Astrocyte of the spinal cord (primary cell): ENCODE results near the gene ABR.

Experiments
- DNase-seq: peaks from one replicate; pipeline ENCODE4 v3.0.0; 2011; ENCODE audit warnings: low read depth, low spot score
- H3K4me3 ChIP-seq: 2 replicates; pipeline ENCODE4 v1.5.1; 2011; ENCODE audit warnings: low read depth, mild to moderate bottlenecking, low read length, moderate library complexity
- in situ Hi-C: cut with HindIII; loops from 2 replicates; pipeline ENCODE4 v1.10.0; 2017; ENCODE audit warnings: low sequenced_read_pairs
- TF ChIP-seq, protein P1 (sequence below): IDR thresholded peaks from 2 replicates; pipeline ENCODE4 v1.5.1; 2012; ENCODE audit warnings: low read depth, mild to moderate bottlenecking, low read length, inconsistent platforms

ABR gene

DNA sequence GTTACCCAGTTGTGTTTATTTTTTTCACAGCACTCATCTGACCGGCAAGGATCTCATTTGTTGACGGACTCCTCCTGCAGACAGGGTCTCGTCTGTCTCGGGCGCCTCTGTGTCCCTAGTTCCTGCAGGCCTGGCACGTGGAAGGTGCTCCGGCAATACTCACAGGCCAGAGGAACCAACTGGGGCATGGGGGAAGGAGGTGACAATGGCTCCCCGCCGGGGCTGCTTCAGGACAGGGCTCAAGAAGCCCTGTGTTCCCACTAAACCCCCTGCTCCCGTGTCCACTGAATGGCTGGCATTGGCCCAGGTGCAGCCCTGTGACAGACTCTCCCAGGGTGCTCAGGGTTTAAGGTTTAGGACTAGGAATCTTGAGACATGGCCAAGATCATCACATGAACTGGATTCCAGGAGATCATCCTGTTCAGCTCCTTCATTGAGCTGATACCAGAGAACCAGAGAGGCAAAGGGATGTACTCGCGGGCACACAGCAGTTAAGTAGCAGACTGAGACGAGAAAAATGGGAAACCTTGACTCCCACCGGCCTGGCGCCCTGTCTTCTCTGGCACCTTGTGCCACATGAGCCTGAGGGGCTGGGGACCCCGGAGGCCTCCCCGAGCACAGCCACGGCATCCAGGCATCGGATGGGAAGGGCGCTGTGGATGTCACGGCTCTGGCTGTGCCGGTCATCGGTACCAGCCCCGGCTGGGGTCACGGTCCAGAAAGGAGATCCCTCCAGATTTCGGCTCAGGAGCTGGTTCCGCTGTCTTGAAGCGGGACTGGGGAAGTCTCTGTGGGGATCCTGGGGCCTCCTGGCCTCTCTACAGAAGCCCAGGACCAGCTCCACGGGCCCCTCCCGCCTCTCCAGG lies 153.8 kb downstream of the ABR start:
- no peak for DNase-seq
- in situ Hi-C loops, result no loop called here
- H3K4me3 ChIP-seq, result no peak overlapping the region
- TF ChIP-seq, protein P1, sequence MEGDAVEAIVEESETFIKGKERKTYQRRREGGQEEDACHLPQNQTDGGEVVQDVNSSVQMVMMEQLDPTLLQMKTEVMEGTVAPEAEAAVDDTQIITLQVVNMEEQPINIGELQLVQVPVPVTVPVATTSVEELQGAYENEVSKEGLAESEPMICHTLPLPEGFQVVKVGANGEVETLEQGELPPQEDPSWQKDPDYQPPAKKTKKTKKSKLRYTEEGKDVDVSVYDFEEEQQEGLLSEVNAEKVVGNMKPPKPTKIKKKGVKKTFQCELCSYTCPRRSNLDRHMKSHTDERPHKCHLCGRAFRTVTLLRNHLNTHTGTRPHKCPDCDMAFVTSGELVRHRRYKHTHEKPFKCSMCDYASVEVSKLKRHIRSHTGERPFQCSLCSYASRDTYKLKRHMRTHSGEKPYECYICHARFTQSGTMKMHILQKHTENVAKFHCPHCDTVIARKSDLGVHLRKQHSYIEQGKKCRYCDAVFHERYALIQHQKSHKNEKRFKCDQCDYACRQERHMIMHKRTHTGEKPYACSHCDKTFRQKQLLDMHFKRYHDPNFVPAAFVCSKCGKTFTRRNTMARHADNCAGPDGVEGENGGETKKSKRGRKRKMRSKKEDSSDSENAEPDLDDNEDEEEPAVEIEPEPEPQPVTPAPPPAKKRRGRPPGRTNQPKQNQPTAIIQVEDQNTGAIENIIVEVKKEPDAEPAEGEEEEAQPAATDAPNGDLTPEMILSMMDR, result no peak

DNA sequence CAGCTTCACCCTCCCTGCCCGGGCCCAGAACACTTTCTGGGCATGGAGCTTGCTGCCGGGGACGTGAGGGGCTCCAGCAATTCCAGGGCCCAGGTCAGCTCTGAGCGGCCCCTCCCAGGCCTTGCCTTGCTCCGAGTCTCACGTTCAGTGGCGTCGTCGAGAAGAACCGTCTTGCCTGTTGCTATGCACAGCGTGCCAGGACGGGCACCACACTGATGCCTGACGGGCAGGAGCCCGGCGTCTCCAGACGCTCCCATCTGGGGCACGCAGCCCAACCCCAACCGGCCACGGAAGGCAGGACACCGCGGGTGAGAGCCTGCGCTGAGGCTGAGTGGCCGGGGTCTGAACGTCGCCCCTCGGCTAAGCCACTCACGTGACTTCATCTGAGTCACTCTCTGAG lies 155.7 kb downstream of the ABR start:
- TF ChIP-seq, protein P1, result no peak
- H3K4me3 ChIP-seq, result no peak overlapping the region
- in situ Hi-C loops, result no loop called here
- no peak for DNase-seq

DNA sequence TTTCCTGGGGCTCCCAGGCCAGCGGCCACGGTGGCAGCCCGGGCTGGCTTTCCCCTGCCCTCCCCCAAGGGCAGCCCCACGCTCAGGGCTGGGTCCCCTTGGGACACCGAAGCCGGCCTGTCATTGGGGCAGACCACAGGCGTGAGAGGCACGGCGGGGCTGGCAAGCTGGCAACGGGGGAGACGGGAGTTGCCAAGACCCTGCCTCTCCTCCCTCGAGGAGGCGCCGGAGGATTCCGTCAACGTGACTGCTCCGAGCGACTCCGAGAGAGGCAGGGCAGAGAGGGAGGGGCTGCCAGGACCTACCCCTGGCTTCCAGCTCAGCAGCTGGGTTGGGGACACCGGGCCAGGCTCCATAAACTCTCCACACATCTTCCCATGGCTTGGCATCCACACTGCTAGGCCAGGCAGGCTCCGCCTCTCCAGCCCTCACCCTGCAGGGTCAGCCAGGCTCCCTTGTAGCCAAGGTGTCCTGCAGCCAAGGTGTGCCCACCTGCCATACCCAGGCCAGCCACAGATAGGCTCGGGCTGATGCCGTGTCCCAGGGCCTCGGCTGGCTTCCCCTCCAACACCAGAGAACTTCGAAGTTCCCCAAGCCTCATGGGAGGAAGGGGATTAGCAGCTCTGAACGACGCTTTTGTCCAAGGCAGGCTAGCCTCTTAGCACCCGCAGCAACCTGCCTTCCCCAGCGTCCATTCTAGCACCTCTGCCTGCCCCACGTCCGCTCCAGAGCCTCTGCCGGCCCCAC lies 157.3 kb downstream of the ABR start:
- TF ChIP-seq, protein P1, result no peak
- no peak for DNase-seq
- in situ Hi-C loops, result no loop called here
- no peak overlapping the region for H3K4me3 ChIP-seq

DNA sequence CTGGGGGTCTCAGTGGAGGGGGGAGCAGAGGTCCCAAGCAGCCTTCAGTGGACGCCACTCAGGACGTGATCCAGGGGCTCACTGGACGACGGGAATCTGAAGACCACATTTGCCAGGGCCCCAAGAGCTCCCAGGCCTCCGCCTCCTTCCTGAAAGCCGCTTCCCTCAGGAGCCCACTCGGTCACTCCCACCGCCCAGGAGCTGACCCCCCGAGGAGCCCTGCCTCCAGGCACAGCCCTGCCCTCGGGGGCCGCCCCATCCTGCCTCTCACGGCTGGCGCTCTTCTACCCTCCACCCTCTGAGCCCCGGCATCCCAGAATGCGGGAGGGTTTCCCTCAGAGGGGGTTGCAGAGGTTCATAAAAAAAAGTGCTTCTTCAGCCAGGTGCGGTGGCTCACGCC lies 158.6 kb downstream of the ABR start:
- in situ Hi-C loops, result no loop called here
- no peak for DNase-seq
- TF ChIP-seq, protein P1, result no peak
- no peak overlapping the region for H3K4me3 ChIP-seq

DNA sequence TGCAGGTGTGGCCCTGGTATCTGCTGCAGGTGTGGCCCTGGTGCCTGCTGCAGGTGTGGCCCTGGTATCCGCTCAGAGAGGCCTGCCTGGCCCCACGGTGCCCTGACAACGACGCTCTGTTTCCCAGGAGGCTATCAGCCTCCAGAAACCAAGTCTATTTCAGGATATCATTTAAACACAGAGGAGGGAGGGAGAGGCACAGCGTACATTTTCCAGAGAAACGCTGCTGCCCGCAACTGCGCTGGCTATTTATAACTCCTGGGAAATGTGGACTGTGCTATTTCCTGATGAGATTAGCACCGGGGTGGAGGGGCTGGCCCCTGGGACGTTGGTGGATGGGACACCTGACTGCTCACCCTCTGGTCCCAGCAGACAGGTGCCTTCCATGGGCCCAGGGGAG lies 160.3 kb downstream of the ABR start:
- in situ Hi-C loops, result no loop called here
- TF ChIP-seq, protein P1, result no peak
- no peak overlapping the region for H3K4me3 ChIP-seq
- no peak for DNase-seq

DNA sequence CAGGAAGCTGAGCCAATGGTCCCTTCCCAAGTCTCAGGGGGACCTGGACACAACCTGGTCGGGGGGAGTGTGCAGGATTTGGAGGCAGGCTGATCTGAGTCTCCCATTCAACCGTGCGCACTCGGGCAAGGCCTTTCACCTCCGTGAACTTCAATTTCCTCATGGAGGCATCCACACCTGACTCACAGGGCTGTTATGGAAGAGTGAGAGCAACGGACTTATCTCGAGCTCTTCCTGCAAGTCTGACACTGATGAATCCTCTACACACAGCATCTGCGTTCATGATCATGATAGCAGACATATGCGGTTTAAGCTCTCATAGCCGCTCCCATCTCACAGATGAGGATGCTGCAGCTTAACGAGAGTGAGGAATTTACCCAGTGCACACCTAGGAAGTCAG lies 161.2 kb downstream of the ABR start:
- TF ChIP-seq, protein P1, result no peak
- H3K4me3 ChIP-seq, result no peak overlapping the region
- DNase-seq, result no peak
- in situ Hi-C loops, result no loop called here
